ENCODE data around the gene SLC37A2.
"Not testable (repeated sequence)": the region's sequence is repeated elsewhere in the genome, so short reads cannot be mapped to it uniquely, and the experiment has no call there.

Gene SLC37A2

DNA sequence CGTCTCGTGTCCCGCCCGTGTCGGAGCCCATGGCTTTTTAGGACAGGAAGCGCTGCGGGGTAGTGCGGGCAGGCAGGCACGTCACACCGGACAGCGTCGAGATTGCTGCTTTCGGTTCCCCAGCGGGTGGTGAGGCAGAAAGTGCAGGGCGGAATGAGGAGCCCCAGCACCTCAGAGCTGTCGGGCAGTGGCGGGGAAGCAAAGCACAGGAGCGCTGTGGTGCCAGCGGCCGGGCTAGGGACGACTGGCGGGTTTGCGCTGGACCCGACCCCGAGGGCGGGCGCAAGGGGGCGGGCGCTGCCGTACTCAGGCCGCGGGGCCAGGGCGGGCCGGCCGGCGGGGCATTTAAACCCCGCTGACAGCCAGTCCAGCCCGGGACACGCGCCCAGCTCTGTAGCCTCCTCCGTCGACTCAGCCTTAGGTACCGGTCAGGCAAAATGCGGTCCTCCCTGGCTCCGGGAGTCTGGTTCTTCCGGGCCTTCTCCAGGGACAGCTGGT lies at the start of gene SLC37A2:
Gene SLC37A2, plus strand, starts transcription at position 375 of the 498 bp plus-strand sequence. Its CDS starts 63 bp downstream, at position 438.
- DNase-seq: peak in 1 of 2 experiments; percentile 38

DNA sequence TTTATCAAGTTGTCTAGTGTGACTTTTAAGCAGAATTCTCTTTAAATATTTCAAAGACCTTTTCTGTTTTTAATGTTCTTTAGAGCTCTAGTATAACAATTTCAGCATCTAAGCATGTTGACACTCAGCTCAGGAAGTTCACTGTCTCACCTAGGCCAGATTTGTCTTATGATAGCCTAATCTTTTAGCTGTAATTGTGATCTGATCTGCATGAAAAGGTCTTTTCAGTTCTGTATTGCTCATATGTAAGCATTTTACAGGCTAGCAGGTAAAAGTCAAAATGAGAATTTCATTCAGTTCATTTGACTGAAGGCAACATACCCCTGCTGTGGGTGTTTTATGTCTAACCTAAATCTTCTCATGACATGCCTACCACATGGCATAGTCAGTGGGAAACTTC lies 46.7 kb upstream of the SLC37A2 start:
- no peak for DNase-seq

DNA sequence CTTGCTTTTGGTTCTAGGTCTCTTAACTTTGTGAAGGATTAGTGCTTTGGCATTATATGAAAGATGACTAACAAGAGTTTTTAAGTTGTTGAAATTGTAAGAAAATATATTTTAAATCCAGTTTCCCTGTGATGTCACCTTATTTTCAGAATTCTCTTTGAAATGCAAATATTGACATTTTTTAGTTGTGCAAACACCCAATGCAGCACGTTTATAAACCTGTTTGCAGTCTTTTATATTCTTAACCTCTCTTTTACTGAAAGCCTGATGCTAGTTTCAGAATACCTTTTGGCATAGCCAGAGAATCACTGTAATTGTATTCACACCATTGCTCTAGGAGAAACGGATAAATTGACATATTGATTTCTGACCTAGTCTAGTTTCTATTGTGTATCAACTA lies 42.8 kb upstream of the SLC37A2 start:
- no peak for DNase-seq

DNA sequence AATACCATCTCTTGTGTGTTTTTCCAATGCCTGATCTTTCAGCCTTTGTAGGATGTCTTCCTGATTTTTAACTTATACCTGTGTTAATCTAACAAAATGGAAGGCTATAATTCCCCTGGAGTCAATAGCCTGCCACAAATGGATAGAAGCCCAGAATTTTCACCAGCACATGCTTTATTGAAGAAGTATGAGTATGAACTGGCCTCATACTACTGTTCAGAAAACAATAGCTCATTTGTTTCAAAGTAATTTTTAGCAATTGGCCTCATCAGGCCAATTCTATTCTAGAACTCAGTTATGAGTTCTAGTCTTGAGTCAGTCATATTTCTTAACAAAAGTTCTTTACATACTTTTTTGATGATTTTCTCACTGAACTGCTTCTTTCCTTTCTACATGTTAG lies 40.6 kb upstream of the SLC37A2 start:
- DNase-seq: no peak

DNA sequence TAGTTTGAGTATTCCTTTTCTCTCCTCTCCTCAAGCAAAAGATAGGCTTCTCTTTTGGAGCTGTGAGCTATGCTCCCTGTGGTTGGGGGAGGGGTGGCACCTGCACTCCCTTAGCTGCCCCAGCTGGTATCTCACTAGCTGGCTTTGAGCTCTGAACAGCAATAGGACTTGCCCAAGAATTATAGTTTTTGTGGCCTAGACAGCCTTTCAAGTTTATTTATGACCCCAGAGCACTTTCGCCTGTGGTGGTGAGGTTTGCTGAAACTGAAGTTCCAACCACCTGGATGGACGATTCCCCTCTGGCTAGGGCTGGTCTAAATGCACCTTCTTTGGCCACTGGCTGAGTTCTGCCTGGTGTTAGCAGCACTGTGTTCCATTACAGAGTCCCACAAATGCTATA lies 37.1 kb upstream of the SLC37A2 start:
- no peak for DNase-seq

DNA sequence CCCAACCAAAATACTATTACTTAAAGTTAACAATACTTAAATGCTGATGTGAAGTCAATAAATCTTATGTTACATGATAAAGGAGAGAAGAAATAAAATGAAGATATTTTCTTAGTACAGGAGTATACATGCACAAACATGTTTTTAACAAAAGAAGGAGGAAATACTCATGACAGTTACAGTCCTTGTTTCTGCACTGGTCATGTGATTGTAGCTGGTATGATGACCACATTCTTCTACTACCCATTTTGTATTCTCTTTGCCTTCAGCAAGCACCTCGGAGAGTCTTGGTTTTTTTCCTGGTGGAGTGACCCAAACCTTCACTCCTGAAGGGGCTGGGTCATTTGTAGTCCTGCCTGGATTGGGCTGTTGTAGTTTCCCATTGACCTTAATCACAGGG lies 33.7 kb upstream of the SLC37A2 start:
- DNase-seq: not testable (repeated sequence)

DNA sequence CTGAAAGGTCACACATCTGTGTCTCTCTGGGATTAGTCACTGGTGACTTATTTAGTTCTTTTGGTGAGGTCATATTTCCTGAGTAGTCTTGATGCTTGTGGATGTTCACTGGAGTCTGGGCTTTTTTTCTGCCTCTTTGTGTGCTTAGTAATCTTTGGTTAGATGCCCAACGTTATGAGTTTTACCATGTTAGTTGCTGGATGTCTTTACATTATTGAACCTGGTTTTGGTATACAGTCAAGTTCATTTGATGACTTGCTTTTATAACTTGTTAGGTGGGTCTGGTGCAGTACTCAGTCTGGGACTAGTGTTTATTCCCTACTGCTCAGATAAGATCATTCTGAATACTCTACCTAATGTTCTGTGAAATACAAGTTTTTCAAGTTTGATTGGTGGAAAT lies 26.2 kb upstream of the SLC37A2 start:
- peak; percentile 49 to 72 for DNase-seq

DNA sequence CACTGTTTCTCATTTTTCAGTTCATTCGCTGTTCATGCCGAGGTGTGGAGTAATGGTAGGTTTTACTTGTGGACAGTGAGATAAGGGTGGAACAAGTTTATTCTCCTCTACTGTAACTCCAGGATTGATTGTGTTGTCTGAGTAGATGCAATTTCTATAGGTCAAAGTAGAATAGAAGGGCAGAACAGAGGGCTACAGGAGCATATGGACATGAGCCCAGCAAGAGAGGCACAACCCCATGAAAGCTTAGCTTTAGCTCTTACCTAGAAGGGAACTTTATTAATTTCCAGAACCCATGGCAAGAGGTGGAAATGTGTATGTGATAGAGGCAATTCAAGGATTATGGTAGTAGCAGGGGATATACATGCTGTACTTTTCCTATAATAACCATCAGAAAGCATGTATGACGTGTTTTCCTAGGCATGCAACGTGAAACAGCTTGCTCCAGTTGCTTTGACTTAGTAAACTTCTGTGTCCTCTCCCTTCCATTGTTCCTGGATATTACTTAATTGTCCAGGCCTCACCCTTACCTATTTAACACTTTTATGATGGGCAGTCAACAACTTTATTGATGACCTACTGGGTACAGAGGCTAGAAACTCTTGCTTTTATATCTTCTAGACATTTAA lies 13.8 kb upstream of the SLC37A2 start:
- DNase-seq: no peak

DNA sequence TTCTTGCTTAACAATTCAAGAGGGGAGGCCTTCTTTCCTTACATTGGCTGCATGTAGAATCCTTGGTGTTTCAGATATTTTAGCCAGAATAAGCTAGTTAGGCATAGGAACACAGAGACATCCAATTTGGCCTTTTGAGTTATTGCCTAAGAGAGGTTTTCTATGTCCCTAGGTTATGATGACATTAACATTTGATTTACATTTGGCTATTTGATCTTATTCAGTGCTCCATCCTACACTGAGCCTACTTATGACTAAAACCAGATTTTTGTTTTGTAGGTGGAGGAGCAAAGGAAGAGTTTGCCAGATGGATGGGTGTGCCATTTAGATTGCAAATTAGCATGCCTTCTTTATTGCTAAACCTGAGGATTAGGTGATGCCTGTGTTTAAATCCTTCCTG lies 11.1 kb upstream of the SLC37A2 start:
- no peak for DNase-seq

DNA sequence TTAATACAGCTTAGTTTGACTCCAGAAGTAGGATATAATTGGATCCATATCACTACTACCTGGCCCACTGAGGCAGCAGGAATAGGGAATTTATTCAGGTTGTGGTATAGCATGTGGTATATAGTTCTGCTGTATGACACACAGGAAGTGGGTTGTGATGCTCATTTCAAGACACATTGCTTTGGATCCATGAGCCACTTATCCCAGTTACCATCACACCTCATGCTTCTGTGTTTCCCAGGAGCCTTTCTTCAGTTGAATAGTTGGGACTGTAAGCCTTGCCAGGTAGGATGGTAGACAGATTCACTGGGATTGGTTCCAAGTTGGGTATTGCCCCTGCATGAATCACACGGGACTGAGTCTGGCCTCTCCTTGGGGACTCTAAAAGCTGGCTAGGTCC lies 9.9 kb upstream of the SLC37A2 start:
- no peak for DNase-seq

DNA sequence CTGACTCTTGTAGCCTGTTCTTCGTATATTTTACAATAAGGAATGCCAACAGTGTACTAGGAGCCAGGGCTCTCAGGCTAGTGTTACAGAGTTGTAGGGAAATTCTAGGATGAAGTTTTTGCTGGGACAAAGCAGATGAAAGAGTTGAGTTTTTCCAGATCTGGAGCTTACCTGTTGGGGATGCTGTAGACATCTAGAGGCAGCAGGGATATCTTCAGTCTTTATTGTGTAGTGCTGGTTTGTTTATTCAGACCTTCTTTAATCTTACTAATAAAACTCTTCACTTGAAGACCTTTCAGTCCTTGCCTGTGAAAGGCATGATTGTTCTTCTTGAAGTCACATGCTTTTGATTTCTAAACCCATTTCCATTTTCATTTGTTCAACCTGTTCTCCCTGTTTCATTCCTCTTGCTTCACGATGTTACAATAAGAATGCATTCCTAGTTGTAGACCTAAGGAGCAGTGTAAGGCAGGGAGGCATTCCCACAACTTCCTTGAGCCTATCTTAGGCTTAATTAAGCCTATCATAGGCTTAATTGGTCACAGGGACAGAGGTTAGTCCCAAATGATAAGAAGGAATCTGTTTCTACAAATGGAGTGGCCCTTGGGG lies 7.9 kb upstream of the SLC37A2 start:
- no peak for DNase-seq

DNA sequence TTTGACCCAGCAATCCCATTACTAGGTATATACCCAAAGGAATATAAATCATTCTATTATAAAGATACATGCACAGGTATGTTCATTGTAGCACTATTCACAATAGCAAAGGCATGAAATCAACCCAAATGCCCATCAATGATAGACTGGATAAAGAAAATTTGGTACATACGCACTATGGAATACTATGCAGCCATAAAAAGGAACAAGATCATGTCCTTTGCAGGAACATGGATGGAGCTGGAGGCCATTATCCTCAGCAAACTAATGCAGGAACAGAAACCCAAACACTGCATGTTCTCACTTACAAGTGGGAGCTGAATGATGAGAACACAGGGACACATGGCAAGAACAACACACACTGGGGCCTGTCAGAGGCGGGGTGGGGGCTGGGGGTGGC lies 7.0 kb upstream of the SLC37A2 start:
- not testable (repeated sequence) for DNase-seq

DNA sequence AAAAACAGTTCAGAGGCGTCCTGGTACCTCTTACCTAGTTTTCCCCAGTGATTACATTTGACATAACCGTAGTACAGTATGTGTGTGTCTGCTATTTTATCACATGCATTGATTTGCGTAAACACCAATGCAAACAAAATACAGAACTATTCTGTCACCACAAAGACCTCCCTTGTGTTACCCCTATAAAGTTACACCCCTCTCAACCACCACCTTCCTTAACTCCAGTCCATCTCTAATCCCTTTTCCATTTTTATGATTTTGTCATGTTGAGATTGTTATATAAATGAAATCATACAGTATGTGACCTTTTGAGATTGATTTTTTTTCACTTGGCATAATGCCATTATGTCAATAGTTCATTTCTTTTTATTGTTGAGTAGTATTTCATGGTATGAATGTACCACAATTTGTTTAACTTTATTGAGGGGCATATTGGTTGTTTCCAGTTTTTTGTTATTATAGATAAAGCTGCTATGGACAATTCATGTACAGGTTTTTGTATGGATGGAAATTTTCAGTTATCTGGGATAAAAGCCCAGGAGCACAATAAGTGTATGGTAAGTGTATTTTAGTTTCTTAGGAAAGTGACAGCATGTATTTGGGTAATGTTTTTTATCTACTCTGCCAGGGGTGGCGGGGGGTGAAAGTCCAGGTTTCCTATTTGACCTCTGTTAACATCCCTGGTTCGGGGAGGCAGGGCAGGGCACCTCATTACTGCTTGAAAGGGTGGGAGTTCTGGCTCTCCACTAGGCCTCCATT lies 6.0 kb upstream of the SLC37A2 start:
- no peak for DNase-seq

DNA sequence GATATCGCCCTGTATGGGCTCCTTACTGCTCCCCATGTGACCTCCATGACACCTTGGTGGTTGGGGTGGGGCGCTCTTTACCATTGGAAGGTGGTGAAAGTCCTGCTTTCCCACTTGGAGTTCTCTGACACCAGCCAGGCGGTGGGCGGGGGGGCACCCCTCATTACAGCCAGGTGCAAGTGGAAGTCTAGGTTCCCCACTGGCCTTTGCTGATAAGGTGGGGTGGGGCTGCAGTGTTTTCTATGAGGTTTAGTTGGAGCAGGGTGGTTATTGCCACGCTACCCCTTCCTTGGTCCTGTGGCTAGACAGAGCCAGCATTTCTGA lies 5.5 kb upstream of the SLC37A2 start:
- DNase-seq: no peak

DNA sequence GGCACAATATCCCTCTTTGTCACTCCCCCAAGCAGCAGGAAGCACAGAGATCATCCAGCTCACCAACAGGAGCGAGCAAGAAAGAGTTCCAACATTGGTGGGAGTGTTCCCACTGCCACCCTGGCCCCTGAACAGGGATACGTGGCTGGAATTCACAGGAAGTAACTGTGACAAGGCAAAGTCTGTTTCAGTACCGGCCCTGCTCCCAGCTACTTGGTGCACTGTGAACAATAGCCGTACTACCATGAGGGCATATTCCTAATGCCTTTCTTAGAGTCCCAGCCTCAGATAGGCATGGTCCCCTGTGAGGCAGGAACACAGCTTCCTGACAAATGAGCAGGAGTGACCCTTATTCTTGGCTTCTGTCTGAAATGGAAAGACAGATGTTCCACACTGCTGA lies 1.8 kb upstream of the SLC37A2 start:
- DNase-seq: no peak

DNA sequence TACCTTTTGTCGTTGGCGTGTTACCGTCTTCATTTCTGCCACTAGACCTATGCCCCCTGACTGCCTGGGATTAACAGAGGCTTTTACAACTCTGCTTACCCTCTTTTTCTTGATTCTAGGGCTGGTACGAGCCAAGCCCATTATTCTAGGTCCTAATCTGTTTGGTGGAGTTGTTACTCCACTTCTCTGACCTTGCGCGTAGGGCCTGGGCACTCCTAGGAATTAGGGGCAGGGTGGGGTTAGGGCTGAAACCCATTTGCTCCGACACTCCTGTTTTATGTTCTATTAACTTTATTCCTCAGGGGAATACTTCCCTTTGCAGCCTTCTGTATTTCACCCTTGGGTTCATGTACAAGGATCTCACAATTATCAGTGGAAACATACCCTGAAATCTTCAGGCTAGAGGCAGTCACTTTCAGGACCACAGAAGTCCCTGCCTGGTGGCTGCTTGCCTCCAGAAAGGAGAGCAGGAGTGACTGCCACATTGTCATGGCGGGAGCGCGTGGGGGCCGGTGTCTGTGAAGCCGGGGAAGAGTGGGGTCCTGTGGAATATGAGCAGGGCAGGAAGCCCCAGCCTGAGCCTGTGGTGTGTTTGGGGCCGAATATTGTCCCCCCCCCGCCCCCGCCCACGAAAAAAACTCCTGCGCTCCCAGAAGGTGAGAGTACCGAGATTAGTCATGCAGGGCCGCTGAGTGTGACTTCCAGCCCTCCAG lies 731 bp upstream of the SLC37A2 start:
- no peak for DNase-seq

DNA sequence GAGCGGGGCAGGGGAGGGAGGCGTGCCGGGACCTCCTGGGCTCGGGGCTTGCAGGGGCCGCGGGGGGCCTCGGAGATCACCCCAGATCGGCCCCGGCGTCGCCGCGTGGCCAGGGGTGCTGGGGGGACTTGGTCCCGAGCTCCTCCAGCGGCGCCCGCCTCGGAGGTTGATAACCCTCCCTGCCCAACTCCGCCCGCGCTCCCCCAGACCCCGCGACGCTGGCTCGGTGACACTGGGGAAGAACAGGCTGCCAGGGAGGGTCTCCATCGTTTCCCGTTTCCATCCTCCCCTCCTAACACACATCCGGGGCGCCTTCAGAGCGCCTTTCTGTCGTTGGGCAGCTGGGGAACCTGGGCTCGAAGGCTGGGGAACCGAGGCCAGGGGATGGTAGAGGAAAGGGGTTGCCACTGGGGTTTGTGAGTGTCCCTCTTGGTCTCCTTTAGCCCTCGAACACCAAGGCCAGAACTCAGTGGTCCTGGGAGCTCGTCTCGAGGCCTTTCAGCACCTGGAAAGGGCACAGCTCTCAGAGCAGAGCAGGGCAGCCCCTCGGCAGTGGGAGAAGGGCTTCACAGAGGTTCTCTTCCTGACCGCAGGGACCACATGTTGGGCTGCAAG lies 431 bp downstream of the SLC37A2 start:
- no peak for DNase-seq

DNA sequence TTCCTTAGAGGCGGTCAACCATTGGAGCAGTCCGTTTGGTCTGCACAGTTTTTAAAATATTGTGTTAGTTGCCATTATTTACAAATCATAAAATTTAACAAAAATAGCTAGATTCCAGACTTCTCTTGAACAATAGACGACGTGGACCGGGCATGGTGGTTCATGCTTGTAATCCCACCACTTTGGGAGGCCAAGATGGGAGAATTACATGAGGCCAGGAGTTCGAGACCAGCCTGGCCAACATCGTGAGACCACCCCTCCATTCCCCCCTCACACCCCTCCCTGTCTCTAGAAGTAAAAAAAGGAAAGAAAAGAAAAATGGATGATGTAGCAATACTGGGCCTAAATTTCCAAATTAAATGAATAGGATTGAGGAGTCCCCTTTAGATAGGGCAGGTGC lies 965 bp downstream of the SLC37A2 start:
- no peak for DNase-seq

DNA sequence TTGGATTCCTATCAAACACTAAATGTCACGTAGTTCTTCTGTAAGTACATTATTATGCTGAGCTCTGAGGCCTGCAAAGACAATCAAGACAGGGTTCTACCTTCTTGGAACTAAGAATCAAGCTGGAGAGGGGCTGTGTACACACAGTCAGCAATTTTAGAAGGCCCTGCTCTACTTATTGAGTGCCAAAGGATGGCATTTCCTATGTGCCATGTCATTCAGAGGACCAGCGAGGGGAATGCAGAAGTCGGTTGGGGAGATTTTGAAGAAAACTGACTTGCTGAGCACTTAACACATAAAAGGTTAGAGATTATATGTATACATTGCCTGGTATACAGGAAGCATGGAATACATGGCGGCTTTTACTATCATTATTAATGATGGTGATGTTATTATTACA lies 5.3 kb downstream of the SLC37A2 start:
- DNase-seq: no peak

DNA sequence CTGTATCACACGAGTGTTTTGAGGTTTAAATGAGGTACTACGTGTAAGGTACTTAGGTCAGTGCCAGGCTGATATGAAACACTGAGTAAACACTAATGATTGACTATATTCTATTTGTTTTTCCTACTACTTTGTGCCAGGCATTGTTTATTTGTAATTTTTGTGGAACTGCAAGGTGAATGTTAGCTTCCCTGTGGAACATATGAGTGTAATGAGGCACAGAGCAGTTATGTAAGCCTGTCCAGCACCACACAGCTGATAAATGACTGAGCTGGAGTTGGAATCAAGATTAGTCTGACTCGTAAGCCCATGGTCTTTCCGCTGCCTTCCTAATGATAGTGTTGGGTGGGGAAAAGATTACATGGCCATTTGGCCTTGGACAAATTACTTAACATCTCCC lies 5.9 kb downstream of the SLC37A2 start:
- no peak for DNase-seq

DNA sequence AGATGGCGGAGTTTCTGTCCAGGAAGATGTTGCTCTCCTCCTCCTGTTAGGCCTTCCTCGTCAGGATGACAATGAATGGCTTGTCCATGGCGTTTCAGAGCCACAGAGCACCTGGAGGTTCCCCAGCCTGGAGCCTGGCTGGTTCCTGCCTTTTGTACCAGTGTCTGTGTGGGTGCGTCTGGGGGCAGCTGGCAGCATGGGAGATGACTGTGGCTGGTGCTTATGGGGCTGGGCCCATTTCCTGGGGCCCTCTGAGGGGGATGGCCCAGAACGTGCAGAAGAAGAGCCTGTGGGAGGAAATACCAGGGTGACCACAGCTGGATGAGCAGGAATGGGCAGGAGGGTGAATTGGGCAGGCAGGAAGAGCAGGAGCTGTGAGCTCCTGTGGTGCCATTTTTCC lies 6.7 kb downstream of the SLC37A2 start:
- DNase-seq: peak in 1 of 2 experiments; percentile 24

DNA sequence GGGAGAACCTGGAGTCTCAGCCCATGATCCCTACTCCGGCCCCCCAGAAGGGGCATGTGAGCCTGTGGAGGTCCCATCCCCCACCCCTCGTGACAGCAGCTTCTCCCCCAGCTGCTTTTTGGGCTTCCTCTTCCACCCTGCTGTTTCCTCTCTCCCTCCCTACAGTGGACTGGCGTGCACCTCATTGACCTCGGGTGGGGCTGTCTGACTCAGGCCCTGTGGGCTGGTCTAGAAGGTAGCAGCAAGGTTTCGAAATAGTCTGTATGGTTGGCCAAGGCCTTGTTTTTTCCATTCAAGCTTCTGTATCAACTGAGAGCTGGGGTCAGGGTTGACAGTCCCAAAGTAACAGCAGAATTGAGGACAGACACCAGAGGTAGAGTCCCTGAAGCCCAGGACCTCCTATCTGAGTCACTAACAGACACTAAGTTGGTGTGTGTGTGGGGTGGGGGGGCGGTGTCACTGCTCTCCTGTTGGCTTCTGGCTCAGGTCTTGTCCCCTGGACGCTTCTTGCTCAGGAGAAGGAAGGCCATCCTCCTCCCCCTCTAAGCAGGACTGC lies 7.7 kb downstream of the SLC37A2 start:
- DNase-seq: peak in 1 of 2 experiments; percentile 35

DNA sequence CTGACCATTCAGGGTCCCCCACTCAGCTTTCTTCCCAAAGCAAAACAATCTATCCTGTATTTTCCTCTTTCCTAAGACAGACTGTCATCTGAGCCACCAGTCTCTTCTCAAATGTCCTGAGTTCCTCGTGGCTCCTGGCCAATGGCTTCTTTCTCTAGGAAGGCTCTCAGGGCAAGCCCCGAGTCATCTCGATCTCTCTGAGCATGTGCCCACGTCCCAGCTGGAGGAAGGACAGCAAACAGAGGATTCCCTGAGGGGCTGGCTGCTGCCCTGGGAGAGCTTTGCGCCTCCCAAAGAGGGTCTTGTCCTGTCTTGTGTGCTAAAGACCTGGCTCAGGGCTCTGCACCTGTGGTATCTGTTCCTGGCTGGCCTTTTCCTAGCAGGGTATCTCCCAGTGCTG lies 8.3 kb downstream of the SLC37A2 start:
- DNase-seq: no peak

Data from SW 1271 (cell line).